C4-2B (cell line): ENCODE measurements around the gene STRIP2.

Experiments
- H3K27ac ChIP-seq: fragments of 450-650 bp; 2 replicates; pipeline ENCODE4 v1.5.1; 2017
- ZFX ChIP-seq: fragments of 450-650 bp; IDR thresholded peaks from 2 replicates; pipeline ENCODE4 v1.6.1; 2017
- TF ChIP-seq, protein P1 (sequence below): fragments of 450-650 bp; conservative IDR thresholded peaks from 2 replicates; pipeline ENCODE4 v1.5.1; 2017; ENCODE audit warnings: mild to moderate bottlenecking

Gene STRIP2

DNA sequence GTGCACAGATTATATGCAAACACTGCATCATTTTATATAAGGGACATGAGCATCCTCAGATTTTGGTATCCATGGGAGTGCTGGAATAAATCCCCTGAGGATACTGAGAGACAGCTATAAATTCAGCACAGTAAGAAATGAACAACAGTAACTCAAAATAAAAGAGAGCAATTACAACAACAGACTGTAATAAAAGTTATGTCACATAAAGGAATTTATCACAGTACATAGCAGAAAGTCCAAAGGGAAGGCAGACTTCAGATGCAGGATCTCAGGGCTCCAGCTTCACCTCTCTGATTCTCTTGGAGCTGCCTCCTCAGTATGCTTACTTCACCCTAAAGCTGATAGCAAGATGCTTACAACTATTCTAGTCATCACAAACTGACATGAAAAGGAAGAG is 43.9 kb upstream of the STRIP2 start:
- TF ChIP-seq, protein P1, sequence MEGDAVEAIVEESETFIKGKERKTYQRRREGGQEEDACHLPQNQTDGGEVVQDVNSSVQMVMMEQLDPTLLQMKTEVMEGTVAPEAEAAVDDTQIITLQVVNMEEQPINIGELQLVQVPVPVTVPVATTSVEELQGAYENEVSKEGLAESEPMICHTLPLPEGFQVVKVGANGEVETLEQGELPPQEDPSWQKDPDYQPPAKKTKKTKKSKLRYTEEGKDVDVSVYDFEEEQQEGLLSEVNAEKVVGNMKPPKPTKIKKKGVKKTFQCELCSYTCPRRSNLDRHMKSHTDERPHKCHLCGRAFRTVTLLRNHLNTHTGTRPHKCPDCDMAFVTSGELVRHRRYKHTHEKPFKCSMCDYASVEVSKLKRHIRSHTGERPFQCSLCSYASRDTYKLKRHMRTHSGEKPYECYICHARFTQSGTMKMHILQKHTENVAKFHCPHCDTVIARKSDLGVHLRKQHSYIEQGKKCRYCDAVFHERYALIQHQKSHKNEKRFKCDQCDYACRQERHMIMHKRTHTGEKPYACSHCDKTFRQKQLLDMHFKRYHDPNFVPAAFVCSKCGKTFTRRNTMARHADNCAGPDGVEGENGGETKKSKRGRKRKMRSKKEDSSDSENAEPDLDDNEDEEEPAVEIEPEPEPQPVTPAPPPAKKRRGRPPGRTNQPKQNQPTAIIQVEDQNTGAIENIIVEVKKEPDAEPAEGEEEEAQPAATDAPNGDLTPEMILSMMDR: no peak; the same call in 1 of the 2 replicates
- TF ChIP-seq ZFX: no peak

DNA sequence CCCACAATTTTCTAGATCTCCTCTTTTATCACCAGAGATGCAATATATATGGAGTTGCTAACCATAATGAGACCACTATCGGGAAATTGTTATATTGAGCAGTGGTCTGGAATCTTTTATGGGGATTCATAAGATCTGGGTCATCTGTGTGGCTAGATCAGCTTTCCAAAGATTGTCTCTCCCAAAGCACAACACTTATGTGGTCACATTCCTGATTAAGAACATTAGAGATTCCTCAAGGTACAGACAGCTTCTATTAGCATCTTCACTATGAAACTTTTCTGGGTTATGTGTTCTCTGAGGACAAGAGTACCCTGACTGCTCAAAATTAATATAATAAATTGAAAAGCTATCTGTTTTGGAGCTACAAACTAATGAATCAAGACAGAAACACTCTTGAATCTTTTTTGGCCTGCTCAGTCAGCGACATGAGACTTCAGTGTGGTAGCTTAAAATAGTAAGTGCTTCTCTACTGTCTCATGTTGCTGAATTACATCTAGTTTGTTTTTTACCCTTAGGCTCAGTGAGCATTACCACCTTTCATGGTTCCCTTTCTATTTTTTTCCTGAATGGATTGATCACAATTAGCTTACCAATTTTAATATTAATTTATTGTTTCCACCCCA is 42.6 kb upstream of the STRIP2 start:
- no peak for TF ChIP-seq ZFX
- TF ChIP-seq, protein P1: no peak
- H3K27ac ChIP-seq: no peak overlapping the region

More for the DNA sequence above, 43.9 kb upstream of the STRIP2 start:
- H3K27ac ChIP-seq: no peak overlapping the region

DNA sequence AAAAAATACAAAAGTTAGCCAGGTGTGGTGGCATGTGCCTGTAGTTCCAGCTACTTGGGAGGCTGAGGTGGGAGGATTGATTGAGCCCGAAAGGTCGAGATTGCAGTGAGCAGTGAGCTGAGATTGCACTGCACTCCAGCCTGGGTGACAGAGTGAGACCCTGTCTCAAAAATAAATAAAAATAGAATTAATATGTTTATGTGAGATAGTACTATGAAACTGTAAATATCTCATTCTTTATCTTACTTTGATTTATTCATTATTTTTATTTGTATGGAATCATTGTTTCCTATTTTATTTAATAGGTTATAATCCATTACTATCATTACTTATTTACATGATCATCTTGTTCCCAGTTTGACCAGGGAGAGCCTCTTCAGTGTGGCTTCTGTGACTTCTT is 41.0 kb upstream of the STRIP2 start:
- H3K27ac ChIP-seq: no peak overlapping the region
- TF ChIP-seq, protein P1: no peak
- TF ChIP-seq ZFX: no peak

DNA sequence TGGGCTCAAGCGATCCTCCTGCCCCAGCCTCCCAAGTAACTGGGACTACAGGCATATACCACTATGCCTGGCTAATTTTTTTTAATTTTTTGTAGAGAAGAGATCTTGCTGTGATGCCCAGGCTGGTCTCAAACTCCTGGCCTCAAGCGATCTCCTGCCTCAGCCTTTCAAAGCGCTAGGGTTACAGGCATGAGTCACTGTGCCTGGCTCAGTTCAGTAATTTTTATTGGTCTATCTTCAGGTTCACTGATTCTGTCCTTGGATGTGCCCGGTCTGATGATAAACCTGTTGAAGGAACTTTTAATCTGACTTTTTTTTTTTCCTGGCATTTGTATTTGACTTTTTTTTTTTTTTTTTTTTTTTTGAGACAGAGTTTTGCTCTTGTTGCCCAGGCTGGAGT is 40.1 kb upstream of the STRIP2 start:
- TF ChIP-seq, protein P1: no peak
- no peak for TF ChIP-seq ZFX
- no peak overlapping the region for H3K27ac ChIP-seq

DNA sequence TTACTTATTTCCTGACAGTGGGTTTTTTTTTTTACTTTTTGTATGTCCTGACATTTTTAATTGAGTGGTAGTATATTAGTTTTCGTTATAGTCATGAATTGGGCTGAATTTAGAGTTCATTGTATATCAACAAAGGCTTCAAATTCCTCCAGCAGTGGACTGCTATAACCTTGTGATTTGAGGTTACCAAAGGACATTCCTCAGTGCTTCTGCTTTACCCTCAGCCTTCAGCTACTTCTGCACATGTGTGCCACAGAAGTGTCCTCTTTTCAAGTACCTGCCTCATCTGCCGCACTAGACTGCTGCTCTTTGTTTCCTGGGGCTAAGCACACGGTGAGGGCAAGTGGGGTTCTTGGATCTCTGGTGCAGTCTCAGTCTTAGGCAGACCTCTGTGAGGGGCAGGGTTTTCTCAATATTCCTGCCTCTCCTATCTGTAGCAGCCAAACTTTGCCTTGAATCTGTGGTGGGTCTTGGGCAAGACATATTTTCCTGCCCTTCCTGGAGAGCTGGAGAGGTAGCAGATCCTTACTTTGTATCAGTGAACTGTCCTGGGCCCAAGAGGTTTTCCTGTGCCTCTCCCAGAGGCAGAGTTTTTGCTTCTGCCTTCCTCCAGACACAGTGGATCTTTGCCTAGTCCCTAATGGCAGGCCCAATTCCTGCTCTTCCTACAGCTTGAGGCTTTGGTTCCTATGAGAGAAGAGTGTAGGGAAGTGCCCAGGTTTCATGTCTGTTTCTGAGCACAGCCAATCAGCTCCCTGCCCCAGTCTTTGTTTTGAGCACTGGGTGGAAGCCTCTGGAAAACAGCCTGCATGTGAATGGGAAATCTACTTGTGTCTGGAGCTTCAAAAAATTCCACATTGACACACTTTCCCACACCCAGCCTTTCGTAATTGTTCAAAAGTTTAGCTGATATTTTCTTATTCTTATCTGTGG is 39.0 kb upstream of the STRIP2 start:
- no peak overlapping the region for H3K27ac ChIP-seq
- TF ChIP-seq, protein P1: no peak
- no peak for TF ChIP-seq ZFX

DNA sequence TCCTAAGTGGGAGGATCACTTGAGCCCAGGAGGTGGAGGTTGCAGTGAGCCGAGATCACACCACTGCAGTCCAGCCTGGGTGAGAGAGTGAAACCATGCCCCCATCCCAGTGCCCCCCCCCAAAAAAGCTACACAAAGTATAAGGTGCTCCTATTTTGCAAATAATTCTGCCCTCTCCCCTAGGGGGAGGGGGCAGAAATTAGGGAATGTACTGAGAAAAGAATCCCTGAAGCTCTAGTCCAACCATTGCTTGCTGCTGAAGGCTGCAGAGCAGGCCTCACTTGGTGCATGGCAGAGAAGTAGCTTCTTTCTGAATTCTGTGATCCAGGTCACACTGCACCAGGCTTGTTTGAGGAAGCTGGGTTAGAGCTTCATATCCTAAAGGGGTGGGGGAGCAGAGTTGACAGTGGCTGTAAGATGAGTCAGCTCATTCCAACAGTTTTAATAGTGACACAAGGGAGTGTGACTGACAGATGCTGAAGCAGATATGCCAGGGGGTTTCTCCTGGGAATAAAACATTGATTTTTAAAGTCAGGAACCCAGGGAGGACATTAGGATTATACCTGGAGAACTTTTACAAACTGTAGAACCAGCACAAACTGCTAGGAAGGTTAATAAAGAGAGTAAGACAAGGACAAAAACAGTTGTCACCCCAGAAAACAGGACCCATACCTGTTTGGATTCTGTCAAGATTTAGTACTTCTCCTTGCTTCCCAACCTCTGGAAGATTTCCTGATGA is 32.8 kb upstream of the STRIP2 start:
- peak overlapping the region; percentile 25; the same call in 1 of the 2 replicates for H3K27ac ChIP-seq
- TF ChIP-seq, protein P1: no peak
- no peak; the same call in 1 of the 2 replicates for TF ChIP-seq ZFX
